Naive thymus-derived CD8-positive, alpha-beta T cell (primary cell): Measurements from ENCODE around the gene FBXO15. TPM values are rescaled to one million over a fixed set of nuclear protein-coding genes. Genes with fewer than 3 reads are reported as not detected.

Experiments
- ATAC-seq, 2 donors: fragments of 150-1000 bp; cut with Tn5 transposase in 1 of 2; sonication (Bioruptor Pico), chemical (Tn5 transposase) in 1 of 2; 1 replicate in 1 of 2; 2 replicates in 1 of 2; pipeline ENCODE4 v1.10.0; 2021; ENCODE audit warnings: mild to moderate bottlenecking in 2 of 2, moderate library complexity in 2 of 2
- POLR2A ChIA-PET: fragments of 350-600 bp; sonication (Branson Sonifier 250); formaldehyde crosslinking; loops from one replicate; lab custom pipeline; 2021; ENCODE audit warnings: antibody characterized with exemption; lab: Charles Lee
- DNase-seq, 10 donors: peaks; one replicate each; pipeline versions ENCODE4 v3.0.0 to v3.0.0-alpha.2; 2020 to 2022
- H3K27ac Mint-ChIP-seq, 10 donors: one replicate each; pipeline ENCODE4 v1.8.0; 2020 to 2022; ENCODE audit warnings: mild to moderate bottlenecking in 10 of 10, mixed read lengths in 10 of 10, moderate library complexity in 4 of 10, inconsistent platforms in 1 of 10
- H3K27me3 Mint-ChIP-seq, 5 donors: one replicate each; pipeline ENCODE4 v1.8.0; 2021 to 2022; ENCODE audit warnings: mixed read lengths in 5 of 5
- H3K36me3 Mint-ChIP-seq, 3 donors: one replicate each; pipeline ENCODE4 v1.8.0; 2020 to 2022; ENCODE audit warnings: mixed read lengths in 3 of 3, mild to moderate bottlenecking in 2 of 3, inconsistent platforms in 1 of 3
- H3K4me1 Mint-ChIP-seq, 4 donors: one replicate each; pipeline ENCODE4 v1.8.0; 2021 to 2022; ENCODE audit warnings: mixed read lengths in 4 of 4
- H3K4me3 Mint-ChIP-seq, 10 donors: one replicate each; pipeline ENCODE4 v1.8.0; 2020 to 2022; ENCODE audit warnings: mild to moderate bottlenecking in 10 of 10, mixed read lengths in 10 of 10, moderate library complexity in 6 of 10, inconsistent platforms in 1 of 10
- H3K9me3 Mint-ChIP-seq, 9 donors: one replicate each; pipeline ENCODE4 v1.8.0; 2020 to 2022; ENCODE audit warnings: mixed read lengths in 9 of 9, mild to moderate bottlenecking in 3 of 9, inconsistent platforms in 1 of 9, moderate library complexity in 1 of 9
- polyA plus RNA-seq, 3 donors: library from polyadenylated mRNA; unstranded; fragments of 300-500 nt; fragmentation: Illumina TruSeq; gene quantifications; one replicate each; pipeline ENCODE4 v1.2.3, GENCODE V29; 2021
- total RNA-seq, 8 experiments: library from RNA in 2 of 8; stranded (reverse) in 2 of 8; gene quantifications; one replicate each; pipeline ENCODE4 v1.2.3 and lab custom pipeline; 2021 to 2026

The FBXO15 gene
- total and polyA plus RNA-seq, 5 experiments from 2014 or later: 1.3 to 4.5 (median 3.1) TPM

DNA sequence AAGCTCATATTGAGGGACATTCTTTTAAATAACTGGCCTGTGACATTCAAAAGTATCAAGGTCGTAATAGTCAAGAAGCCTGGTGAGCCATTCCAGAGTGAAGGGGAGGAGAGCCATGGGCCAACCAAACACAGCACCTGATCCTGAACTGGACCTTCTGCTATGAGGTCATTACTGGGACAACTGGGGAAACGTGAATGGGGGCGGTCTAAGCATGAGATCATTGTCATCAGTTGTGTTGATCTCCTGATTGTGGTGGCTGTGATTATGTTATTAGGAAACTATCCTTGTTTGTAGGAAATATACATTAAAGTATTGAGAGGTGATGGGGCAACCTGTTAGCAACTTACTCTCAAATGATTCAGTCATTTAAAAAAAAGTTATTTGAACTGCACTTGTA is 79.3 kb downstream of the FBXO15 start:
- Mint-ChIP-seq H3K9me3 (no peaks in the 10 kb centered on the region), H3K27ac (no peak overlapping the region), H3K4me1 (peaks cover 7 to 33% (median 26%) of the 10 kb centered on the region in 4 donors), H3K27me3 (peaks cover 0 to 3% (median 0%) of the 10 kb centered on the region in 5 donors), H3K4me3 (no peak overlapping the region), H3K36me3 (no peaks in the 10 kb centered on the region)
- ATAC-seq (no peak), DNase-seq (no peak)
- POLR2A ChIA-PET: no interaction called here

DNA sequence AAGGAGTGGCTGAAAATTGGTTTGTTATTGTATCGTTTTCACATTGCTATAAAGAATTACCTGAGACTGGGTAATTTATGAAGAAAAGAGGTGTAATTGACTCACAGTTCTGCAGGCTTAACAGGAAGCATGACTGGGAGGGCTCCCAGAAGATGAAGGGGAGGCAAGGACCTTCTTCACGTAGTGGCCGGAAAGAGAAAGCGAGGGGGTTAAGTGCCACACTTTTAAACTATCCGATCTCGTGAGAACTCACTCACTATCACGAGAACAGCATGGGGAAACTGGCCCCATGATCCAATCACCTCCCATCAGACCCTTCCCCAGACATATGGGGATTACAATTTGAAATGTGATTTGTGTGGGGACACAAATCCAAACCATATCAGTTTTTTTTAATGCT is 81.6 kb downstream of the FBXO15 start:
- POLR2A ChIA-PET: interaction anchor here (2.7 kb wide), 1 partner anchor 17 kb away, joined by 21 read pairs; no protein-coding TSS in a partner anchor
- no peak for ATAC-seq
- DNase-seq: no peak
- Mint-ChIP-seq H3K9me3 (no peaks in the 10 kb centered on the region), H3K36me3 (no peaks in the 10 kb centered on the region), H3K27ac (peak overlapping the region in 6 of 10 donors; percentile 32 to 78 (median 58)), H3K27me3 (peaks cover 0 to 3% (median 0%) of the 10 kb centered on the region in 5 donors), H3K4me3 (peak overlapping the region in 2 of 10 donors; percentile 38 to 45), H3K4me1 (peaks cover 7 to 40% (median 29%) of the 10 kb centered on the region in 4 donors)

DNA sequence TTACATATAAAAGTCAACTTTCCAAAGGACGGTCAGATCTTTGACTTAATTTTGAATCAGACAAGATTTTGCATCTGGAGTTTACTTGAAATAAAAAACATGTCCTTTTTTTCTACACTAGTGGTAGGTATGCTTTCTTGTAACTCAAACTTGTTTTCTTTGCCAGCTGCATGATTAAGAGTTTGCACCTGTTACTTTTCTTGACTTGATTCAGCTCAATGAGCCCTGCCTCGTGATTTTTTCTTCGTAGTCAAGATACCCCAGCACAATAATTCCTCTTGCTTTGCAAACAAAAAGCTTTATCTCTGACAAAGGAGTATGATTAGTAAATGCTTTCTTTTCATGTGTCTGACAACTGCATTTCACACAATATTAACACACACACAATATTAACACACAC is 82.3 kb downstream of the FBXO15 start:
- peaks cover 7 to 43% (median 29%) of the 10 kb centered on the region in 4 donors for H3K4me1 Mint-ChIP-seq
- H3K4me3 Mint-ChIP-seq: peak overlapping the region in 2 of 10 donors; percentile 16 to 45
- DNase-seq (no peak), ATAC-seq (no peak)
- peak overlapping the region in 5 of 10 donors; percentile 32 to 78 (median 52) for H3K27ac Mint-ChIP-seq
- no peaks in the 10 kb centered on the region for H3K9me3 Mint-ChIP-seq
- H3K27me3 Mint-ChIP-seq: peaks cover 0 to 3% (median 0%) of the 10 kb centered on the region in 5 donors
- H3K36me3 Mint-ChIP-seq: no peaks in the 10 kb centered on the region
- POLR2A ChIA-PET: interaction anchor here (2.7 kb wide), 1 partner anchor 17 kb away, joined by 21 read pairs; no protein-coding TSS in a partner anchor

DNA sequence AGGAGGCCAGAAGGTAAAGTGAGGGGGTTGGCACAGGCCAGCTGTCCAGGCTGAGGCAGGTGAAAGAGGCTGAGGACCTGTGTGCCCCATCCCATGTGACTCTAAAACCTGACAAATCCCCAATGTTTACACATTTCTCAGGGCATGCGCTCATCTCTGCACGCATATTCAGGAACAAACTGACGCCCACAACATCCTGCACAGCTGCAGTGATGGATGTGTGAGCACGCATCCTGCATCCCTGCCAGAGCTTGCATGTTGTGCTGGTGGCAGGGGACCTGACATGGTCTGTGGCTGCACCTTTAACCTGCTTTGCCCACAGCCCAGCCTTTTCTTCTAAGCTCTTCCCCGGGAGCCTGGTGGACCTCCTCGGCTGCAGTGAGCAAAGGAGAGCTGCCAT is 83.1 kb downstream of the FBXO15 start:
- peak overlapping the region in 7 of 10 donors; percentile 15 to 48 (median 30) for H3K4me3 Mint-ChIP-seq
- POLR2A ChIA-PET: interaction anchor here (2.7 kb wide), 1 partner anchor 18 kb away, joined by 21 read pairs; no protein-coding TSS in a partner anchor
- H3K36me3 Mint-ChIP-seq: no peaks in the 10 kb centered on the region
- H3K9me3 Mint-ChIP-seq: no peaks in the 10 kb centered on the region
- DNase-seq: peak in 4 of 10 donors; percentile 12 to 16 (median 14)
- H3K4me1 Mint-ChIP-seq: peaks cover 7 to 43% (median 29%) of the 10 kb centered on the region in 4 donors
- peak; percentile 47 to 76 for ATAC-seq
- H3K27ac Mint-ChIP-seq: peak overlapping the region in 6 of 10 donors; percentile 1 to 78 (median 50)
- H3K27me3 Mint-ChIP-seq: peaks cover 0 to 3% (median 0%) of the 10 kb centered on the region in 5 donors

DNA sequence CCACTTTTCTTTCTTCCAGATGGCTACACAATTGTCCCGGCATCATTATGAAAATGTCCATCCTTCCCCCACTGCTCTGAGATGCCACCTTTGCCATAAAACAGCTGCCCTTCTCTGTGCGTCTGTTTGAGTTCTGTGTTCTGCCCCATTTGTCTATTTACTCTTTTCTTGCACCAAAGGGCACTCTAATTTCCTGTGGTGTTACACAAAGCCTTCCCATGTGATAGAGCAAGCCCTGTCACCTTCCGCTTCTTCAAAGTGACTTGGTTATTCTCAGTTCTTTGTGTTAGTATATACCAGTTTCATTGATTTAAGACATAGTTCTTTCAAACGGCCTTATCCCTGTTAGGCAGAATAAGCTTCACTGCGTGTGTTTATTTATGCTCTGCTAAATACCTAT is 84.1 kb downstream of the FBXO15 start:
- Mint-ChIP-seq H3K9me3 (no peaks in the 10 kb centered on the region), H3K36me3 (no peaks in the 10 kb centered on the region), H3K27me3 (peaks cover 0 to 3% (median 0%) of the 10 kb centered on the region in 5 donors), H3K4me3 (peak overlapping the region in 1 of 10 donors; percentile 55), H3K27ac (peak overlapping the region in 3 of 10 donors; percentile 43 to 78 (median 66)), H3K4me1 (peaks cover 7 to 43% (median 29%) of the 10 kb centered on the region in 4 donors)
- POLR2A ChIA-PET: interaction anchor here (2.7 kb wide), 1 partner anchor 19 kb away, joined by 21 read pairs; no protein-coding TSS in a partner anchor
- ATAC-seq: no peak
- DNase-seq: peak in 1 of 10 donors; percentile 24

DNA sequence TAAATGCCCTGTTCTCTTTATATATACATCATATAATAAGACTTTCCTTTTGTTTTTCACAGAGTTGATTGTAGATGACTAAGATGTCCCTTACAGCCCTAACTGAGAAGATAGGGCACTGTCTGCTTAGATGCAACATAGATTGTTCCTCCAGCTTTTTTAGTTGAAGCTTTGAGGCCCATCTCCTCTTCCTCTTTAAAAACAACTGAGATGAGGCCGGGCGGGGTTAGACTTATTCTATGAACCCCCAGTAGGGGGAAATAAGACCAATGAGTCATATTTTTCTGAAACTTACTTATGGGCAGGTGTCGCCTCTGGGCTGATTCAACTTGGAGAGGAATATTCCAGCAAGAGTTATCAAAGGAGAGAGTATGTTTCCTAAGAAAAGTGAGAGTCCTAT is 84.6 kb downstream of the FBXO15 start:
- peak in 1 of 10 donors; percentile 62 for DNase-seq
- Mint-ChIP-seq H3K4me1 (peaks cover 7 to 43% (median 29%) of the 10 kb centered on the region in 4 donors), H3K27ac (peak overlapping the region in 3 of 10 donors; percentile 43 to 78 (median 66)), H3K9me3 (peaks cover 0 to 2% (median 0%) of the 10 kb centered on the region in 9 donors), H3K4me3 (peak overlapping the region in 1 of 10 donors; percentile 30), H3K36me3 (no peaks in the 10 kb centered on the region), H3K27me3 (peaks cover 0 to 3% (median 0%) of the 10 kb centered on the region in 5 donors)
- POLR2A ChIA-PET: no interaction called here
- peak in 1 of 2 donors; percentile 56 for ATAC-seq

DNA sequence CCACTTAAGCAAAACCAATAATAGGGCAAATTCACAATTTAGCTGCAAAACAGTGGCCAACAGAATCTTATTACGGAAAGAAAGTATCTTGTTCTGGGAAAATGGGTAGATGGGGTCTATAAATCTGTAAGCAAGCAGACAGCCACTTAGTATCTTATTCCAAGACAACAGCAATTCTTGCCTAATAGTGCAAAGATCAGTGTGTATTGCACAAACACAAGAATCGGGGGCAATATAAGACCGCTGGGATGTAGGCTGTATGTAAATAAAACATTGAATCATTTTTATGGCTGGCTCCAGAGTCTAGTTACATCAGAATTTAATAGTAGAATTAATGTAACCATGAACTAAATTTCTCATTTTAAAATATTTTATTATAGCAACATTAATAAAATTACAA is 85.6 kb downstream of the FBXO15 start:
- no peak for ATAC-seq
- POLR2A ChIA-PET: no interaction called here
- no peak for DNase-seq
- peak overlapping the region in 1 of 10 donors; percentile 46 for H3K27ac Mint-ChIP-seq
- H3K4me3 Mint-ChIP-seq: no peak overlapping the region
- H3K27me3 Mint-ChIP-seq: peaks cover 0 to 3% (median 0%) of the 10 kb centered on the region in 5 donors
- no peaks in the 10 kb centered on the region for H3K36me3 Mint-ChIP-seq
- H3K4me1 Mint-ChIP-seq: peaks cover 7 to 43% (median 29%) of the 10 kb centered on the region in 4 donors
- H3K9me3 Mint-ChIP-seq: peaks cover 0 to 6% (median 3%) of the 10 kb centered on the region in 9 donors

DNA sequence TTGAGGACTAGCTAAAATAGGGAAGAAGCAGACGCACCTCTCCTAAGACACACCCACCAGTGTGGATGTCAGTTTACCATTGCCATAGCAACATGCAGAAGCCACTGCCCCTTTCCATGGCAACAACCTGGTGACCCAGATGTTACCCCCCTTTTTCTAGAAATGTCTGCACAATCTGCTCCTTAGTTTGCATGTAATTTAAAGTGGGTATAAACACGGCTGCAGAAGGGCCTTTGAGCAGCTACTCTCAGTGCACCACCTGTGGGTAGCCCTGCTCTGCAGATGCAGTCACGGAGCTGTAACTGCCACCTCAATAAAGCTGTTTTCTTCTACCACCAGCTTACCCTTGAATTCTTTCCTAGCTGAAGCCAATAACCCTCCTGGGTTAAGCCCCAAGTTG is 87.1 kb downstream of the FBXO15 start:
- H3K4me3 Mint-ChIP-seq: no peak overlapping the region
- DNase-seq: peak in 1 of 10 donors; percentile 24
- H3K36me3 Mint-ChIP-seq: peaks cover 0 to 5% (median 0%) of the 10 kb centered on the region in 3 donors
- POLR2A ChIA-PET: no interaction called here
- ATAC-seq: no peak
- peaks cover 7 to 32% (median 24%) of the 10 kb centered on the region in 4 donors for H3K4me1 Mint-ChIP-seq
- peak overlapping the region in 2 of 10 donors; percentile 26 to 45 for H3K27ac Mint-ChIP-seq
- peaks cover 0 to 3% (median 0%) of the 10 kb centered on the region in 5 donors for H3K27me3 Mint-ChIP-seq
- H3K9me3 Mint-ChIP-seq: peaks cover 0 to 14% (median 9%) of the 10 kb centered on the region in 9 donors

DNA sequence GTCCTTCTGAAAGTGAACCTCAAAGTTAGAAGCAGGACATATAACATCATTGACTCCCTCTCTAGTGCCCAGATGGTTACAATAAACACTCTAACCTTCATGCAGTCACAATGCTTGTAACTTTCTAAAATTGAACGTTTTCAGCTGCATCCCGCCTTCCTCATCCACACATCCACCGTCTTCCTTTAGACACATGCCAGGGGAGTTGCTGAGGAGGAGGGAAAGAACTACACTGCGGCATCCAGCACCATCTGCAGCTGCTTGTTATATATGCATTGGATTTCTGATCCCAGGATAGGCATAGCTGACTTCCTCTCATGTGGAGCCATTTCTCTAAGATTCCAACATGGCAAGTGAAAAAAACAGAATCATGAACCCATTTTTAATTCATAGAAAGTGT is 96.8 kb downstream of the FBXO15 start:
- POLR2A ChIA-PET: no interaction called here
- H3K9me3 Mint-ChIP-seq: peaks cover 5 to 35% (median 12%) of the 10 kb centered on the region in 9 donors

DNA sequence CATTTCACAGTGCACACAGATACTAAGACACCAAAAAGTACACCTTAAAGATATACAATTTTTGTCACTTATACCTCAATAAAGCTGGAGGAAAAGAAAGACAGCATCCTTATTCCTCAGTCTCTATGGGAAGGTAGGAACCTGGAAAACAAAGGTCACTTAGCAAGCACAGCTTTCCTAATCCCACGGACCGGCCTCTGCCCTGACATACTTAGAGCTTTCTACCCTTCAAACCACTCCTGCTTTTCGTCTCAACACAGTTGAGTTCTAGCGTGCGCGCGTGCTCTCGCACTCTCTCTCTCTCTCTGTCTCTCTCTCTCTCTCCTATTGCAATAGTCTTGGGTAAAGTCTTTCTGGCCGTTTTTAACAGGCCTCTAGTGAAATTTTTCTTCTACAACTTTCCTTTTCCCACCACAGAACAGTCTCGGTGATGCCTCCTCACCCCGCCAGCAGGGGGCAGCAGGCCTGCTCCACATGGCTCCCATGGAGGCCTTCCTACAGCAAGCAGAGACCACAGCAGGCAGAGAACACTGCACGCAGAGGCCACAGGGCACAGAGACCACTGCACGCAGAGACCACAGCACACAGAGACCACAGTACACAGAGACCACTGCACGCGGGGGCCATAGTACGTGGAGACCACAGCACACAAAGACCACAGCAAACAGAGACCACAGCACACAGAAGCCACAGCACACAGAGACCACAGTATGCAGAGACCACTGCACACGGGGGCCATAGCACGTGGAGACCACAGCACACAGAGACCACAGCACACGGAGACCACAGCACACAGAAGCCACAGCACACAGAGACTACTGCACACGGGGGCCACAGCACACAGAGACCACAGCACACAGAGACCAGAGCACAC is 106.9 kb downstream of the FBXO15 start:
- POLR2A ChIA-PET: no interaction called here
- no peaks in the 10 kb centered on the region for H3K36me3 Mint-ChIP-seq
- peaks cover 0 to 17% (median 0%) of the 10 kb centered on the region in 4 donors for H3K4me1 Mint-ChIP-seq
- H3K27ac Mint-ChIP-seq: no peak overlapping the region
- ATAC-seq (peak; percentile 79 to 92), DNase-seq (peak; percentile 33 to 83 (median 57))
- no peak overlapping the region for H3K4me3 Mint-ChIP-seq
- H3K27me3 Mint-ChIP-seq: peaks cover 0 to 8% (median 0%) of the 10 kb centered on the region in 5 donors
- H3K9me3 Mint-ChIP-seq: no peaks in the 10 kb centered on the region

More for the DNA sequence above, 96.8 kb downstream of the FBXO15 start:
- no peak overlapping the region for H3K27ac Mint-ChIP-seq
- no peak overlapping the region for H3K4me3 Mint-ChIP-seq
- no peak for DNase-seq
- peaks cover 0 to 14% (median 3%) of the 10 kb centered on the region in 5 donors for H3K27me3 Mint-ChIP-seq
- H3K36me3 Mint-ChIP-seq: peaks cover 0 to 13% (median 10%) of the 10 kb centered on the region in 3 donors
- H3K4me1 Mint-ChIP-seq: no peaks in the 10 kb centered on the region
- no peak for ATAC-seq

DNA sequence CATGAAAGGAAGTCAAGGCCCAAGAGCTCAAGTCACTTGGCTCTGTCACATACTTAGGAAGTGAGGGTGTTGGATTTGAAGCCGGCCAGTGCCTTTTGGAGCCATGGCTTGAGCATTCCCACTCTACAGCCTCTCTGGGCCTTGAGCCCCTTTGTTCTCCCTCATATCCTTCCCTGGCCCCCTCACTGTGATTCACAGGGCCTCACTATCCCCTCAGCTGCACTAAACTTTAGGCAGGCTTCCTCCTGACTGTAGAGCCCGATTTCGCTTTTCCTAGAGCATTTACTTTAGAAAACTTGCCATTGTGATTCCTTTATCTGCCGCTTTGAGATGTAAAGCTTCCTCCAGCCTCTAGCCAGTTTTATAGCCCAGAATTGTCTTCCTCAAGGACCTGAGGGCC is 107.6 kb downstream of the FBXO15 start:
- ATAC-seq: no peak
- no peak for DNase-seq
- Mint-ChIP-seq H3K36me3 (no peaks in the 10 kb centered on the region), H3K4me1 (peaks cover 0 to 17% (median 0%) of the 10 kb centered on the region in 4 donors), H3K4me3 (no peak overlapping the region), H3K9me3 (no peaks in the 10 kb centered on the region), H3K27me3 (peaks cover 0 to 6% (median 0%) of the 10 kb centered on the region in 5 donors), H3K27ac (no peak overlapping the region)
- POLR2A ChIA-PET: no interaction called here

DNA sequence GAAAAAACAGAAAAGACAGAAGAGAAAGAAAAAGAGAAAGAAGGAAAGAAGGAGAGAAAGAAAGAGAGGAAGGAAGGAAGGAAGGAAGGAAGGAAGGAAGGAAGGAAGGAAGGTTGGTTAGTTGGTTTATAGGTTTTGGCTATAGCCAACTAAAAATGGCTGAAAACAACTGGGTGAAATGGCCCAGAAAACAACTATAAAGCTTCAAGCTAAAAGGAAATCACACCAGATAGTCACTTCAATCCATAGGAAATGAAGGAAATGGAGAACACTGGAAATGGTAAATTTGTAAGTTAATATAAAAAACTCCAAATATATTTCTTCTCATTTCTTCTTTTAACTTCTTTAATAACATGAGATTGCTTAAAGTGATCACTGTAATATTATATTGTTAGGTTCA is 118.5 kb downstream of the FBXO15 start:
- peaks cover 7 to 24% (median 16%) of the 10 kb centered on the region in 5 donors for H3K27me3 Mint-ChIP-seq
- DNase-seq: no peak
- ATAC-seq: no peak
- no peak overlapping the region for H3K4me3 Mint-ChIP-seq
- H3K27ac Mint-ChIP-seq: no peak overlapping the region
- POLR2A ChIA-PET: no interaction called here
- H3K9me3 Mint-ChIP-seq: peaks cover 0 to 3% (median 0%) of the 10 kb centered on the region in 9 donors
- H3K36me3 Mint-ChIP-seq: peaks cover 0 to 4% (median 0%) of the 10 kb centered on the region in 3 donors
- peaks cover 0 to 2% (median 0%) of the 10 kb centered on the region in 4 donors for H3K4me1 Mint-ChIP-seq
